HCT116 (cell line): ENCODE measurements around the gene PIK3R2.

Source experiments
- EZH2 ChIP-seq: fragments of 200-600 bp; sonication (generic); IDR thresholded peaks from 2 replicates; pipeline ENCODE4 v1.6.1; 2017; ENCODE audit warnings: antibody characterized with exemption, mixed run types
- EZH2phosphoT487 ChIP-seq: fragments of 200-600 bp; IDR thresholded peaks from 2 replicates; pipeline ENCODE4 v1.6.1; 2018; ENCODE audit warnings: antibody characterized with exemption, borderline replicate concordance
- POLR2A ChIP-seq: IDR thresholded peaks from 2 replicates; pipeline ENCODE4 v1.7.0; 2011; ENCODE audit warnings: borderline replicate concordance; ENCODE audit not compliant: insufficient read depth, insufficient read length; ENCODE audit errors: extremely low read depth
- RAD21 ChIP-seq: IDR thresholded peaks from 2 replicates; pipeline ENCODE4 v1.6.1; 2012; ENCODE audit warnings: low read depth, mild to moderate bottlenecking
- SP1 ChIP-seq: IDR thresholded peaks from 2 replicates; pipeline ENCODE4 v1.6.1; 2012; ENCODE audit warnings: low read depth
- TCF7L2 ChIP-seq: IDR thresholded peaks from 2 replicates; pipeline ENCODE4 v1.7.0; 2011; ENCODE audit warnings: borderline replicate concordance, inconsistent platforms; ENCODE audit not compliant: insufficient read depth, insufficient read length; ENCODE audit errors: extremely low read depth
- ZFX ChIP-seq: fragments of 450-650 bp; IDR thresholded peaks from 2 replicates; pipeline ENCODE4 v1.6.1; 2017
- ZNF274 ChIP-seq: fragments of 200-500 bp; sonication (Bioruptor generic); IDR thresholded peaks from 2 replicates; pipeline ENCODE4 v1.6.1; 2014; ENCODE audit warnings: mild to moderate bottlenecking, low read depth, low read length, inconsistent platforms
- TF ChIP-seq, protein P1 (sequence below), 3 experiments: fragments of 200-600 bp in 1 of 3; sonication (generic) in 1 of 3; IDR thresholded peaks in 2 of 3; conservative IDR thresholded peaks in 1 of 3; 2 replicates each; pipeline ENCODE4 v1.5.1; 2012 to 2017; ENCODE audit warnings: low read depth in 2 of 3, low read length in 2 of 3, antibody characterized with exemption in 1 of 3, borderline replicate concordance in 1 of 3, control low read depth in 1 of 3, mild to moderate bottlenecking in 1 of 3, mixed read lengths in 1 of 3, mixed run types in 1 of 3, moderate library complexity in 1 of 3; ENCODE audit not compliant: insufficient read depth in 1 of 3
- TF ChIP-seq, protein P2 (sequence below): IDR thresholded peaks from 2 replicates; pipeline ENCODE4 v1.6.1; 2011; ENCODE audit warnings: mild to moderate bottlenecking, low read length, moderate library complexity; ENCODE audit not compliant: insufficient replicate concordance; ENCODE audit errors: extremely low read depth
- TF ChIP-seq, protein P3 (sequence below): IDR thresholded peaks from 2 replicates; pipeline ENCODE4 v1.6.1; 2012
- TF ChIP-seq, protein P4 (sequence below): IDR thresholded peaks from 2 replicates; pipeline ENCODE4 v1.6.1; 2012; ENCODE audit warnings: low read depth
- TF ChIP-seq, protein P5 (sequence below): IDR thresholded peaks from 2 replicates; pipeline ENCODE4 v1.6.1; 2012

DNA sequence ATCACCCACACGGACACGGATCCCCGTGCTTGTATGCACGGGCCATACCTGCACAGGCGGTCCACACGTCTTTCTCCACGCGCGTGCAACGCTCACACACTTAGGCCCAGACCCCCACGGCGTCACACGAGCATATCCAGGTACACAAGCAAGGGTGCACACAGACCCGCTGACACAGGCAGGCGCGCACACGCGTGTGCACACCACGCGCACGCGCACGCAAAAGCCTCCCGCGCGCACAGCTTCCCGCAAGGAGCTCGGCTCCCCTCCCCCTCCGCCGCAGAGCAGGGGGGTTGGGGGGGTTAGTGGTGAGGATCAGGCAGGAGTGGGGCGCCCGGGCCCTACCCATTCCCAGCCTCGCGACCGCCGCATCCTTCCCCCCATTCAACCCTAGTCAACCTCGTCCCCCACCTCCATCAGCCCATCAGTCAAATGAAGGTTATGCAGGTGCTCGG, 50.5 kb downstream of the PIK3R2 start:
- TF ChIP-seq, protein P1, sequence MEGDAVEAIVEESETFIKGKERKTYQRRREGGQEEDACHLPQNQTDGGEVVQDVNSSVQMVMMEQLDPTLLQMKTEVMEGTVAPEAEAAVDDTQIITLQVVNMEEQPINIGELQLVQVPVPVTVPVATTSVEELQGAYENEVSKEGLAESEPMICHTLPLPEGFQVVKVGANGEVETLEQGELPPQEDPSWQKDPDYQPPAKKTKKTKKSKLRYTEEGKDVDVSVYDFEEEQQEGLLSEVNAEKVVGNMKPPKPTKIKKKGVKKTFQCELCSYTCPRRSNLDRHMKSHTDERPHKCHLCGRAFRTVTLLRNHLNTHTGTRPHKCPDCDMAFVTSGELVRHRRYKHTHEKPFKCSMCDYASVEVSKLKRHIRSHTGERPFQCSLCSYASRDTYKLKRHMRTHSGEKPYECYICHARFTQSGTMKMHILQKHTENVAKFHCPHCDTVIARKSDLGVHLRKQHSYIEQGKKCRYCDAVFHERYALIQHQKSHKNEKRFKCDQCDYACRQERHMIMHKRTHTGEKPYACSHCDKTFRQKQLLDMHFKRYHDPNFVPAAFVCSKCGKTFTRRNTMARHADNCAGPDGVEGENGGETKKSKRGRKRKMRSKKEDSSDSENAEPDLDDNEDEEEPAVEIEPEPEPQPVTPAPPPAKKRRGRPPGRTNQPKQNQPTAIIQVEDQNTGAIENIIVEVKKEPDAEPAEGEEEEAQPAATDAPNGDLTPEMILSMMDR (IDR thresholded peaks at IDR 0.05 in 2 of 3, conservative IDR thresholded peaks at IDR 0.05 in 1 of 3; ENCODE audit: borderline replicate concordance in 1 of 3, insufficient read depth in 1 of 3, low read depth in 2 of 3, low read length in 2 of 3): no peak
- no peak for TF ChIP-seq EZH2phosphoT487
- peak; percentile 7 for TF ChIP-seq TCF7L2
- TF ChIP-seq ZFX: no peak; the same call in 1 of the 2 replicates
- no peak for TF ChIP-seq RAD21
- TF ChIP-seq POLR2A: no peak
- TF ChIP-seq, protein P2, sequence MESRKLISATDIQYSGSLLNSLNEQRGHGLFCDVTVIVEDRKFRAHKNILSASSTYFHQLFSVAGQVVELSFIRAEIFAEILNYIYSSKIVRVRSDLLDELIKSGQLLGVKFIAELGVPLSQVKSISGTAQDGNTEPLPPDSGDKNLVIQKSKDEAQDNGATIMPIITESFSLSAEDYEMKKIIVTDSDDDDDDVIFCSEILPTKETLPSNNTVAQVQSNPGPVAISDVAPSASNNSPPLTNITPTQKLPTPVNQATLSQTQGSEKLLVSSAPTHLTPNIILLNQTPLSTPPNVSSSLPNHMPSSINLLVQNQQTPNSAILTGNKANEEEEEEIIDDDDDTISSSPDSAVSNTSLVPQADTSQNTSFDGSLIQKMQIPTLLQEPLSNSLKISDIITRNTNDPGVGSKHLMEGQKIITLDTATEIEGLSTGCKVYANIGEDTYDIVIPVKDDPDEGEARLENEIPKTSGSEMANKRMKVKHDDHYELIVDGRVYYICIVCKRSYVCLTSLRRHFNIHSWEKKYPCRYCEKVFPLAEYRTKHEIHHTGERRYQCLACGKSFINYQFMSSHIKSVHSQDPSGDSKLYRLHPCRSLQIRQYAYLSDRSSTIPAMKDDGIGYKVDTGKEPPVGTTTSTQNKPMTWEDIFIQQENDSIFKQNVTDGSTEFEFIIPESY: no peak
- TF ChIP-seq, protein P3, sequence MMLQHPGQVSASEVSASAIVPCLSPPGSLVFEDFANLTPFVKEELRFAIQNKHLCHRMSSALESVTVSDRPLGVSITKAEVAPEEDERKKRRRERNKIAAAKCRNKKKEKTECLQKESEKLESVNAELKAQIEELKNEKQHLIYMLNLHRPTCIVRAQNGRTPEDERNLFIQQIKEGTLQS: no peak
- TF ChIP-seq, protein P4, sequence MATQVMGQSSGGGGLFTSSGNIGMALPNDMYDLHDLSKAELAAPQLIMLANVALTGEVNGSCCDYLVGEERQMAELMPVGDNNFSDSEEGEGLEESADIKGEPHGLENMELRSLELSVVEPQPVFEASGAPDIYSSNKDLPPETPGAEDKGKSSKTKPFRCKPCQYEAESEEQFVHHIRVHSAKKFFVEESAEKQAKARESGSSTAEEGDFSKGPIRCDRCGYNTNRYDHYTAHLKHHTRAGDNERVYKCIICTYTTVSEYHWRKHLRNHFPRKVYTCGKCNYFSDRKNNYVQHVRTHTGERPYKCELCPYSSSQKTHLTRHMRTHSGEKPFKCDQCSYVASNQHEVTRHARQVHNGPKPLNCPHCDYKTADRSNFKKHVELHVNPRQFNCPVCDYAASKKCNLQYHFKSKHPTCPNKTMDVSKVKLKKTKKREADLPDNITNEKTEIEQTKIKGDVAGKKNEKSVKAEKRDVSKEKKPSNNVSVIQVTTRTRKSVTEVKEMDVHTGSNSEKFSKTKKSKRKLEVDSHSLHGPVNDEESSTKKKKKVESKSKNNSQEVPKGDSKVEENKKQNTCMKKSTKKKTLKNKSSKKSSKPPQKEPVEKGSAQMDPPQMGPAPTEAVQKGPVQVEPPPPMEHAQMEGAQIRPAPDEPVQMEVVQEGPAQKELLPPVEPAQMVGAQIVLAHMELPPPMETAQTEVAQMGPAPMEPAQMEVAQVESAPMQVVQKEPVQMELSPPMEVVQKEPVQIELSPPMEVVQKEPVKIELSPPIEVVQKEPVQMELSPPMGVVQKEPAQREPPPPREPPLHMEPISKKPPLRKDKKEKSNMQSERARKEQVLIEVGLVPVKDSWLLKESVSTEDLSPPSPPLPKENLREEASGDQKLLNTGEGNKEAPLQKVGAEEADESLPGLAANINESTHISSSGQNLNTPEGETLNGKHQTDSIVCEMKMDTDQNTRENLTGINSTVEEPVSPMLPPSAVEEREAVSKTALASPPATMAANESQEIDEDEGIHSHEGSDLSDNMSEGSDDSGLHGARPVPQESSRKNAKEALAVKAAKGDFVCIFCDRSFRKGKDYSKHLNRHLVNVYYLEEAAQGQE: no peak
- TF ChIP-seq EZH2: no peak
- TF ChIP-seq SP1: no peak
- TF ChIP-seq ZNF274: no peak
- TF ChIP-seq, protein P5, sequence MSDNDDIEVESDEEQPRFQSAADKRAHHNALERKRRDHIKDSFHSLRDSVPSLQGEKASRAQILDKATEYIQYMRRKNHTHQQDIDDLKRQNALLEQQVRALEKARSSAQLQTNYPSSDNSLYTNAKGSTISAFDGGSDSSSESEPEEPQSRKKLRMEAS: no peak
